ENCODE data around the gene B3GNT7. TPM values are rescaled to one million over a fixed set of nuclear protein-coding genes. Genes with fewer than 3 reads are reported as not detected.

The B3GNT7 gene
- polyA plus RNA-seq, 1 donor from 2014 or later = 0.67 TPM

GRCh38 chr2:231360881-231361371 lies 34.6 kb upstream of the B3GNT7 start:
- Histone ChIP-seq H3K9me3 (ENCODE audit: low read length) (no peaks in the 10 kb centered on the region), H3F3A (ENCODE audit: insufficient read depth, low read length, poor library complexity, severe bottlenecking) (no peaks in the 10 kb centered on the region), H2AFZ (ENCODE audit: low read depth, low read length) (no peak overlapping the region), H3K27ac (ENCODE audit: low read length) (no peak overlapping the region), H3K79me2 (replicated peaks; ENCODE audit: insufficient read depth, low read length) (no peaks in the 10 kb centered on the region), H3K36me3 (ENCODE audit: insufficient read depth, low read length) (no peaks in the 10 kb centered on the region), H3K27me3 (ENCODE audit: insufficient read depth, low read depth, low read length) (no peaks in the 10 kb centered on the region), H3K4me2 (ENCODE audit: low read length) (no peak overlapping the region), H4K20me1 (ENCODE audit: insufficient read depth) (no peaks in the 10 kb centered on the region), H3K9me2 (ENCODE audit: insufficient read depth, low read length) (no peaks in the 10 kb centered on the region), H3K4me3 (ENCODE audit: low read length) (no peak overlapping the region), H3K9ac (ENCODE audit: low read length) (no peak overlapping the region)
- TF ChIP-seq TAF1 (IDR thresholded peaks at IDR 0.05; ENCODE audit: low read depth) (no peak), POLR2AphosphoS5 (IDR thresholded peaks at IDR 0.05) (no peak), REST (IDR thresholded peaks at IDR 0.05; ENCODE audit: borderline replicate concordance) (no peak), MXI1 (conservative IDR thresholded peaks at IDR 0.05; ENCODE audit: poor library complexity, severe bottlenecking) (no peak), RAD21 (conservative IDR thresholded peaks at IDR 0.05) (no peak), EZH2 (IDR thresholded peaks at IDR 0.05; ENCODE audit: borderline replicate concordance, insufficient read depth, low read length, poor library complexity, severe bottlenecking) (no peak), EP300 (conservative IDR thresholded peaks at IDR 0.05; ENCODE audit: poor library complexity, severe bottlenecking) (no peak), SMC3 (conservative IDR thresholded peaks at IDR 0.05; ENCODE audit: poor library complexity) (no peak), CTCF (IDR thresholded peaks at IDR 0.05; ENCODE audit: poor library complexity, severe bottlenecking) (no peak)

- Histone ChIP-seq H2AFZ (ENCODE audit: low read depth, low read length) (no peak overlapping the region), H3F3A (ENCODE audit: insufficient read depth, low read length, poor library complexity, severe bottlenecking) (no peaks in the 10 kb centered on the region), H3K36me3 (ENCODE audit: insufficient read depth, low read length) (no peaks in the 10 kb centered on the region), H3K79me2 (replicated peaks; ENCODE audit: insufficient read depth, low read length) (no peaks in the 10 kb centered on the region), H3K9ac (ENCODE audit: low read length) (no peak overlapping the region), H3K4me2 (ENCODE audit: low read length) (no peak overlapping the region), H3K27ac (ENCODE audit: low read length) (no peak overlapping the region), H4K20me1 (ENCODE audit: insufficient read depth) (no peaks in the 10 kb centered on the region), H3K9me3 (ENCODE audit: low read length) (no peaks in the 10 kb centered on the region), H3K9me2 (ENCODE audit: insufficient read depth, low read length) (no peaks in the 10 kb centered on the region), H3K27me3 (ENCODE audit: insufficient read depth, low read depth, low read length) (no peaks in the 10 kb centered on the region), H3K4me3 (ENCODE audit: low read length) (no peak overlapping the region)
- TF ChIP-seq SMC3 (conservative IDR thresholded peaks at IDR 0.05; ENCODE audit: poor library complexity) (no peak), EP300 (conservative IDR thresholded peaks at IDR 0.05; ENCODE audit: poor library complexity, severe bottlenecking) (no peak), RAD21 (conservative IDR thresholded peaks at IDR 0.05) (no peak), TAF1 (IDR thresholded peaks at IDR 0.05; ENCODE audit: low read depth) (no peak), CTCF (IDR thresholded peaks at IDR 0.05; ENCODE audit: poor library complexity, severe bottlenecking) (no peak), EZH2 (IDR thresholded peaks at IDR 0.05; ENCODE audit: borderline replicate concordance, insufficient read depth, low read length, poor library complexity, severe bottlenecking) (no peak), MXI1 (conservative IDR thresholded peaks at IDR 0.05; ENCODE audit: poor library complexity, severe bottlenecking) (no peak), REST (IDR thresholded peaks at IDR 0.05; ENCODE audit: borderline replicate concordance) (no peak), POLR2AphosphoS5 (IDR thresholded peaks at IDR 0.05) (no peak)
These were observed 33.6 kb upstream of the B3GNT7 start for GRCh38 chr2:231361701-231362554.
